Tibial nerve (tissue), 4 donors: ENCODE data around the gene SRP9. TPM values are rescaled to one million over a fixed set of nuclear protein-coding genes. Genes with fewer than 3 reads are reported as not detected.
A peak's percentile ranks its signal among the peaks of the same experiment; 100 is the strongest.

Experiments used
- DNase-seq, 2 donors: peaks; one replicate each; pipeline ENCODE4 v3.0.0-alpha.2; 2019; ENCODE audit warnings: low spot score in 2 of 2
- H3K27ac ChIP-seq, 4 donors: fragments of 200-600 bp; sonication (generic) in 3 of 4; one replicate each; pipeline ENCODE4 v1.5.1; 2017 to 2019; ENCODE audit warnings: mild to moderate bottlenecking in 1 of 4
- H3K27me3 ChIP-seq, 2 donors: fragments of 200-600 bp; sonication (generic) in 1 of 2; one replicate each; pipeline versions ENCODE4 v1.5.1 to v1.6.0; 2017 to 2019
- H3K36me3 ChIP-seq, 3 donors: fragments of 200-600 bp; sonication (generic); one replicate each; pipeline ENCODE4 v1.5.1; 2018 to 2019
- H3K4me1 ChIP-seq, 4 donors: fragments of 200-600 bp; sonication (generic) in 3 of 4; one replicate each; pipeline ENCODE4 v1.5.1; 2017 to 2019
- H3K4me3 ChIP-seq, 4 donors: fragments of 200-600 bp; sonication (generic) in 3 of 4; one replicate each; pipeline ENCODE4 v1.5.1; 2017 to 2019; ENCODE audit warnings: mild to moderate bottlenecking in 1 of 4, moderate library complexity in 1 of 4
- H3K9me3 ChIP-seq, 4 donors: fragments of 200-600 bp; sonication (generic) in 3 of 4; one replicate each; pipeline ENCODE4 v1.5.1; 2017 to 2019
- EP300 ChIP-seq, 2 donors: sonication (generic); formaldehyde crosslinking; IDR thresholded peaks; one replicate each; pipeline ENCODE4 v1.6.1; 2017; ENCODE audit warnings: antibody characterized with exemption in 2 of 2, mild to moderate bottlenecking in 1 of 2
- POLR2A ChIP-seq, 2 donors: fragments of 450-650 bp; IDR thresholded peaks; one replicate each; pipeline ENCODE4 v1.6.1; 2017; ENCODE audit warnings: antibody characterized with exemption in 2 of 2, mild to moderate bottlenecking in 2 of 2, moderate library complexity in 2 of 2
- WGBS, 2 donors: methylation state at CpG; one replicate each; pipeline ENCODE4 v1.1.5; 2018; 5-methylcytosine and 5-hydroxymethylcytosine counted together
- total RNA-seq, 4 donors: library from RNA; depleted of rRNA; stranded (reverse); fragments of >200 nt; gene quantifications; one replicate each; pipeline ENCODE4 v1.1.0, GENCODE V29; 2016
- TF ChIP-seq, protein P1 (sequence below), 5 experiments: fragments of 200-600 bp in 3 of 5; fragments of 450-650 bp in 2 of 5; sonication (generic) in 3 of 5; IDR thresholded peaks; one replicate each; pipeline ENCODE4 v1.5.1; 2016 to 2019; ENCODE audit warnings: antibody characterized with exemption in 5 of 5, mild to moderate bottlenecking in 3 of 5, moderate library complexity in 2 of 5

The SRP9 gene
- total RNA-seq, 4 donors from 2014 or later, result 130 to 178 (median 146) TPM

DNA sequence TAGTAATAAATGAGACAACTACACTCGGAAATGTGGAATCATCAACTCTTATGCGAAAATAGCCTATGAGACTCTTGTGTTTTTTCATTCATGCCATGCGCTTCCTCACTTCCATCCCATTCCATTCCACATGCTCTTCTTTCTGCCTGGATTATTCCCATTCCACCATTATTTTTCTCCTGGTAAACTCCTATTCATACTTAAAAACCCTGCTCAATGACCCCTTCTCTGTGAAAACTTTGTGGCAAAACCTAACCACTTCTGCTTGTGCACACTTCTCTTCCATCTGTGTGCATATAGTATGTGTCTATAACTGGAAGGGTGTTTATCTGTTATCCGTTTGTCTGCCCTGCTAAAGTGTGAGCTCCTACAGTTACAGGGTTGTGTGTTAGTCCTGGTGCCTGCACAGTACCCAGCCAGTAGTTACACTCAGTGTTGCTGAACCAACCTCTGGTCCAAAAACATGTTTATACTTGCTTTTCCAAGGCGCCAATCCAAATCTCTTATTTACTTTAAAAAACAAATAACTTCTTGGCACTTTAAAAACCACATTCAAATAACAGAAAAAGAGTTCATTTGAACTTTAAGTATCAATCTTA, 43.0 kb downstream of the SRP9 start:
- DNase-seq, result no peak
- H3K4me1 ChIP-seq, result peaks cover 0 to 77% (median 46%) of the 10 kb centered on the region in 4 donors
- peaks cover 0 to 10% (median 0%) of the 10 kb centered on the region in 3 donors for H3K36me3 ChIP-seq
- H3K9me3 ChIP-seq, result no peaks in the 10 kb centered on the region
- TF ChIP-seq, protein P1, sequence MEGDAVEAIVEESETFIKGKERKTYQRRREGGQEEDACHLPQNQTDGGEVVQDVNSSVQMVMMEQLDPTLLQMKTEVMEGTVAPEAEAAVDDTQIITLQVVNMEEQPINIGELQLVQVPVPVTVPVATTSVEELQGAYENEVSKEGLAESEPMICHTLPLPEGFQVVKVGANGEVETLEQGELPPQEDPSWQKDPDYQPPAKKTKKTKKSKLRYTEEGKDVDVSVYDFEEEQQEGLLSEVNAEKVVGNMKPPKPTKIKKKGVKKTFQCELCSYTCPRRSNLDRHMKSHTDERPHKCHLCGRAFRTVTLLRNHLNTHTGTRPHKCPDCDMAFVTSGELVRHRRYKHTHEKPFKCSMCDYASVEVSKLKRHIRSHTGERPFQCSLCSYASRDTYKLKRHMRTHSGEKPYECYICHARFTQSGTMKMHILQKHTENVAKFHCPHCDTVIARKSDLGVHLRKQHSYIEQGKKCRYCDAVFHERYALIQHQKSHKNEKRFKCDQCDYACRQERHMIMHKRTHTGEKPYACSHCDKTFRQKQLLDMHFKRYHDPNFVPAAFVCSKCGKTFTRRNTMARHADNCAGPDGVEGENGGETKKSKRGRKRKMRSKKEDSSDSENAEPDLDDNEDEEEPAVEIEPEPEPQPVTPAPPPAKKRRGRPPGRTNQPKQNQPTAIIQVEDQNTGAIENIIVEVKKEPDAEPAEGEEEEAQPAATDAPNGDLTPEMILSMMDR (IDR thresholded peaks at IDR 0.05), result no peak
- TF ChIP-seq POLR2A (IDR thresholded peaks at IDR 0.05) (no peak), EP300 (IDR thresholded peaks at IDR 0.05) (no peak)
- H3K4me3 ChIP-seq, result no peak overlapping the region
- H3K27me3 ChIP-seq, result no peaks in the 10 kb centered on the region
- H3K27ac ChIP-seq, result no peak overlapping the region
- WGBS, 2 donors, result 85 to 86% methylated on average over 5 of the region's 5 CpGs

DNA sequence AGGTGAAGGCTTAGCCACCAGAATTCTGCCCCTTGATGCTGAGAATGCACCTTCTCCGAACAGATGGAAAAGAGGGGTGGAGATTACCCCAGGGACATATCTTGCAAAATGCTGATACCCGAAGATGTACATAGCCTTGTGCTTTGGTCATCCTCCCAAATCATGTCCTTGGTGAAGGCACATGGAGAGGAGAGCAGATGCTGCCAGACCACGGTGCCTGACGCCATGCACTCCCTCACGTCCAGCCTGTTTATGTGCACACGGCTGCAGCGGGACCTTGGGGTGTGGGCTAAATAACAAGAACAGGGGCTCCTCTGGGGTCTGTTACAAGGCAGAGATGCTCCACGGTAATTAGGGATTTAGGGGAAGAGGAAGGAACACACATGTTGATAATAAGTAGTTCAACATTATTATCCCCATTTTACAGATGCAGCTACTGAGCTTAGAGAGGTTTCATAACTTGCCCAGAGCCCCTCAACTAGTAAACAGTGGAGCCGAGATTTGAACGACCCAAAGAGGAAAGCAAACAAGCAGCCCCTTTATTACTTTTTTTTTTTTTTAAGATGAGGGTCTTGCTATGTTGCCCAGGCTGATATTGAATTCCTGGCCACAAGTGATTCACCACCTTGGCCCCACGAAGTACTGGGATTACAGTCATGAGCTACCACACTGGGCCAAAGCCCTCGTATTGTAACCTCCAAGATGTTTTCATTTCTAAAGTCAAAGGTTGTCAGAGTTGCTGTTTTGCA, 45.2 kb downstream of the SRP9 start:
- Histone ChIP-seq H3K27ac (peak overlapping the region in 1 of 4 donors; percentile 50), H3K9me3 (no peaks in the 10 kb centered on the region), H3K4me1 (peaks cover 0 to 67% (median 30%) of the 10 kb centered on the region in 4 donors), H3K36me3 (peaks cover 0 to 10% (median 0%) of the 10 kb centered on the region in 3 donors), H3K27me3 (no peaks in the 10 kb centered on the region), H3K4me3 (no peak overlapping the region)
- 71 to 80% methylated on average over 12 of the region's 12 CpGs for WGBS, 2 donors
- DNase-seq, result no peak
- TF ChIP-seq EP300 (IDR thresholded peaks at IDR 0.05), result no peak
- TF ChIP-seq POLR2A (IDR thresholded peaks at IDR 0.05), result no peak
- TF ChIP-seq, protein P1 (IDR thresholded peaks at IDR 0.05), result no peak

DNA sequence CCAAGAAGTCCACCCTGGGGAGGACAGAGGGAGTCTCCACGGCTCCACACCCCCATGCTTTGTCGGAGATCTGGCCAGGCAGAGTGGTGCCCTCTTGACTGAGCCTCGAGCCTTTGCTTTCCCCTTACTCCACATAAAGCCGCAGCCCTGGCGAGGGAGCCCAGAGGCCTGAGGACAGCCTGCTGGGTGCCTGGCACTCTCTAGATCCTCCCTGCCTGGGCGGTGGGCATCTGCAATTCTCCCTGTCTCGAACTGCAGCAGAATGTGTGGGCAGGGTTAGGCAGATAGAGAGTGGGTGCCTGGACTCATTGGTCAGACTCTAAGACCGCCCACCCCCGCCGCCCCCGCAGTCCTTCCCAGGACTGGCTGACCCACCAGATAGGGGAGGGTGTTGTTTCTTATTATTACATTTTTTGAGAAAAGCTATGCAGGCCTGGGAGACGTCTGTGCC, 46.2 kb downstream of the SRP9 start:
- 63 to 65% methylated on average over 12 of the region's 12 CpGs for WGBS, 2 donors
- no peaks in the 10 kb centered on the region for H3K9me3 ChIP-seq
- H3K4me1 ChIP-seq, result peaks cover 0 to 60% (median 22%) of the 10 kb centered on the region in 4 donors
- H3K27ac ChIP-seq, result peak overlapping the region in 1 of 4 donors; percentile 64
- DNase-seq, result no peak
- TF ChIP-seq, protein P1 (IDR thresholded peaks at IDR 0.05), result no peak
- TF ChIP-seq EP300 (IDR thresholded peaks at IDR 0.05) (no peak), POLR2A (IDR thresholded peaks at IDR 0.05) (no peak)
- H3K4me3 ChIP-seq, result no peak overlapping the region
- peaks cover 0 to 15% (median 0%) of the 10 kb centered on the region in 3 donors for H3K36me3 ChIP-seq
- H3K27me3 ChIP-seq, result no peaks in the 10 kb centered on the region

DNA sequence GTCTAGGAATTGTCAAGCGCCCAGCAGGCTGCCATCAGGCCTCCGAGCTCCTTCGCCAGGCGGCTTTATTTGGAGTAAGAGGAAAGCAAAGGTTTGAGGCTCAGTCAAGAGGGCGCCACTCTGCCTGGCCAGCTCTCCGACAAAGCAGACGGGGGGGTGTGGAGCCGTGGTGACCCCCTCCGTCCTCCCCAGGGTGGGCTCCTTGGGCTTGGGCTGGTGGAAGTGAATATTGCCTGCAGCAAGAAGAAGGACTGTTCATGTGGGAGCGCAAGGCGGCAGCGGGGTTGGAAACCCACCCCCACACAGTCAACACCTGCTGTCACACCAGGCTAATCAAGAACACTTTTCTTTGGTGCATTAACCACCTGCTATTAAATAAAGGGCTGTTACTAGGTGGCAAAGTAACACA, 46.9 kb downstream of the SRP9 start:
- H3K27me3 ChIP-seq, result no peaks in the 10 kb centered on the region
- H3K36me3 ChIP-seq, result peaks cover 0 to 22% (median 0%) of the 10 kb centered on the region in 3 donors
- no peak overlapping the region for H3K4me3 ChIP-seq
- no peak for DNase-seq
- no peaks in the 10 kb centered on the region for H3K9me3 ChIP-seq
- 80% methylated on average over 12 of the region's 12 CpGs for WGBS, 2 donors
- no peak for TF ChIP-seq EP300 (IDR thresholded peaks at IDR 0.05)
- peak overlapping the region in 1 of 4 donors; percentile 11 for H3K27ac ChIP-seq
- H3K4me1 ChIP-seq, result peaks cover 0 to 55% (median 22%) of the 10 kb centered on the region in 4 donors

- no peak for DNase-seq
- H3K27ac ChIP-seq, result peak overlapping the region in 1 of 4 donors; percentile 11
- H3K36me3 ChIP-seq, result peaks cover 0 to 27% (median 0%) of the 10 kb centered on the region in 3 donors
- no peaks in the 10 kb centered on the region for H3K27me3 ChIP-seq
- peaks cover 0 to 50% (median 22%) of the 10 kb centered on the region in 4 donors for H3K4me1 ChIP-seq
- H3K9me3 ChIP-seq, result no peaks in the 10 kb centered on the region
- TF ChIP-seq, protein P1 (IDR thresholded peaks at IDR 0.05), result no peak
- no peak overlapping the region for H3K4me3 ChIP-seq
- 73 to 74% methylated on average over 6 of the region's 6 CpGs for WGBS, 2 donors
Measured at GRCh38 chr1:225825078-225825477, 47.5 kb downstream of the SRP9 start.
